ENCODE measurements around the gene FAM13C.

The FAM13C gene

DNA sequence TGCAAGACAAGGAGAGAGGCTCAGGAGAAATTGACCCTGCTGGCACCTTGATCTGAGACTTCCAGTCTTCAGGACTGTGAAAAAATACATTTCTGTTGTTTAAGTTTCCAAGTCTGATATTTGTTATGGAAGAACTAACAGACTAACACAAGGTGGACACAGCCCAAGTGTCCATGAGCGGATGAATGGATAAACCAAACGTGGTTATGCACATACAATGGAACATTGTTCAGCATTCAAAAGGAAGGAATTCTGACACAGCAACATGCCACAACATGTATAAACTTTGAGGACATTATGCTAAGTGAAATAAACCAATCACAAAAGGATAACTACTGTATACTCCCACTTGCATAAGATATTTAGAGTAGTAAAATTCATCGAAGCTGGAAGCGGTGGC lies 76.5 kb downstream of the FAM13C start:
- no peak overlapping the region for H3K4me3 ChIP-seq (ENCODE audit: low read length)
- no peak for DNase-seq (ENCODE audit: low read depth, low spot score)

DNA sequence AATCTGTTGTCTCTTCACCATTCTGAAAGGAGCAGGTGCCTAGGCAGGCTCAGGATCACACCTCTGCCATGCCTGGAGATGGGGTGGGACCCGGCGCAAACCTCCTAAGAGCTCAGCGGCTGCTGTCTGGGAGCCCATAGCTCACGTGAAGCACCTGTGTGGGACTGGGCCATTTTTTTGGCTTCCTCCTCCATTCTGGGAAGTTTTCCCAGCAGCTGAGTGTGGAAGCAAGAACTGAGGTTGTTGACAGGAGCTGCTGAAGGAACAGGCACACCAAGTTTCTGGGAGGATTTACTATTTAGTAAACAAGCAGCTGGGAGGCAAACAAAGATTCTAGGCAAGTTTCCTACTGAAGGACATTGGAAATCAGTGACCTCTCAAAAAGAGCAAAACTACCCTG lies 77.3 kb downstream of the FAM13C start:
- no peak for DNase-seq (ENCODE audit: low read depth, low spot score)
- H3K4me3 ChIP-seq (ENCODE audit: low read length): no peak overlapping the region

DNA sequence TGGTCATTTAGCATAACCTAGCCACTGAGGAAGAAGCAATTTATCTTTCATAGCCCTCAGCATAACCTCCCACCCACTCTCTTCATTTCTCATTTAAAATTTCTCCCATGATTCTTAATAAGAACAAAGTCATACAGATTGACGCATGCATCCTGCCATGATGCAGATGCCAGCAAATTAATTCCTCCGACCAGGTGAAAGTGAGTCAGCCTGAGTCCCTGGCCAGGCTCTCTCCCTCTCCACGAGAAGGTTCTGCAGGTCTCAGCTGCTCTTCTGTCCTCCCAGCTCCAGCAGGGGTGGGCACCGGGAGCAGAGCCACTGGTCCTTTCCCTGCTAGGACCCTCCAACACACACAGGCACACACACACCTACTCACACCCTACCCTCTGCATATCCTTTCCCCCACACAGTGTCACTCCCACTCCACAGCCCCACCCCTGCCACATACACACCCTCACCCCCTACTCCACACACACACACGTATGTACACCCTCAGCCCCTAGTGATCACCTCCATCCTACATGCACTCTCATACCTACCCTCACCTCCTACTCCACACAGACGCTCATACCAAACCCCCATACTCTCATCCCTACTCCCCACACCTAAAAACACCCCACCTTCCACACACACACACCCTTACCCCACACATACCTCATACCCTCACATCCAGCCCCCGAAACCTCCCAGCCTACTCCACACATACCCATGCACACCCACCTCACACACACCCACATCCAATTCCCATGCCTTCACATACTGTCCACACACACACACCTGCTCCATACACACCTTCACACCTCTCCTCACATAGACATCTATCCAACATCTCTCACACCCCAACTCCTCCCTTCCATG lies 78.0 kb downstream of the FAM13C start:
- no peak for DNase-seq (ENCODE audit: low read depth, low spot score)
- no peak overlapping the region for H3K4me3 ChIP-seq (ENCODE audit: low read length)

DNA sequence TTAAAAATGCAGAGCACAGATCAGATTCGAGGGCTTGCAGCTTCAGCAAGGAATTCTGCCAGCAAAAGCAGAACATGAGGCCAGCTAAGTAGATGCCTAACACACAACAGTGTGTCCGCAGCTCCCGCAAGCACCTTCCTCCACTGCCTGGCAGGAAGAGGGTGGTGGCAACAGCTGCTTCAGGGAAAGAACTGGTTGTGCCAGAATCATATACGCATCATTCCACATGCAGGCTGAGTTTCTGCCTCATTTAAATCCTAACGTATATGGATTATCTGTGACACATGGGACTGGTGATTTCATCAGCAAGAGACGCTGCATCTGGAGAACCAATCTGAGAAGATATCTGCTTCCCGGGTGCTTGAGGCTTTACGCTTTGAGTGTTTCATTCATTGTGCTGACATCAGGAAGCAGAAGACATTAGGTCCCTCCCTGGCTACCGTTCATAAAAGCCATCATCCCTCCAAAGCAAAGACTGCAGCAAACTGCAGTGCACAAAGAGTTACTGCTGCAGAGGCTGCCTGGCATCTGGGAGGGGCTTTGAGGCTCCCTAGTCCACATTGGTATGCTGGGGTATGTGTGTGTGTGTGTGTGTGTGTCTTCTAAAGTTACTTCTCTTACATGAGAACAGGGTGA lies 78.8 kb downstream of the FAM13C start:
- no peak for DNase-seq (ENCODE audit: low read depth, low spot score)
- H3K4me3 ChIP-seq (ENCODE audit: low read length): no peak overlapping the region

DNA sequence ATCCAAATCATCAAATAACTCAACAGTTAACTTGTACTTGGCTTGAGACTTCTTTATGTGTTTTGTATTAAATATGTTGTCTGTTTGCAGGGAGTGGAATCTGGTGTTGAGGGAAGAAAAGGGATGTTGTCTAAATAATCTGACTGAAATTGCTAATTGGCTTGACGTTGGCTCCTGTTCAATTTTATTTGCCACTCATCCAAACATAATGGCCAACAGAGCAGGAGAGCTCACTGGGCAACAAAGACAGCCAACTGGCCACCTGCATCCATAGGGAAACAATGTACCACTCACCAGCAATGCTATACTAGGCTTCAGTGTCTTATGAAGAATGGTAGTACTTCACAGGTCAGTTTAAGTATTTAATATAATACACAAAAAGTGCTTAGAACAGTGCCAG lies 80.5 kb downstream of the FAM13C start:
- H3K4me3 ChIP-seq (ENCODE audit: low read length): no peak overlapping the region
- no peak for DNase-seq (ENCODE audit: low read depth, low spot score)

DNA sequence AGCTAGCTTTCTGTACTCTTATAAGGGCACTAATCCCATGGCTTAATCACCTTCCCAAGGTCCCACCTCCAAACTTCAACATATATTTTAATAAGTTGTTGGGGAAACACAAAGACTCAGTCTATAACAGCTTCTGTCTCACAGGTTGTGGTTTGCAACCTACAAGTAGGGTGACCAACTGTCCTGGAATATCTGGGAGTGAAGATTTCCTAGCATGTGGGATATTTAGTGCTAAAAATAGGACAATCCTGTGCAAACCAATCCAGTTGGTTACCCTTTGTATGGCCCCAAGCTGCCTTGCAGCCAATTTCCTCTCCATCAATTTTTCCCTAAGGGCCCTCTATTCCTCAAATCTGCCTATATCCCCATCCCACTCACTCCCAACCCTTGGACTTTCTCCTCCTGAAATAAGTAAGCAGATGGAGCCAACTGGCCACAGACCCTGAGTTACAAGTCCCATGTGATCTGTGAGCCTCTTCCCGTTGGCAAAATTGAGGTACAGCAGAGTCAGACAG lies 82.3 kb downstream of the FAM13C start:
- H3K4me3 ChIP-seq (ENCODE audit: low read length): no peak overlapping the region
- DNase-seq (ENCODE audit: low read depth, low spot score): no peak

DNA sequence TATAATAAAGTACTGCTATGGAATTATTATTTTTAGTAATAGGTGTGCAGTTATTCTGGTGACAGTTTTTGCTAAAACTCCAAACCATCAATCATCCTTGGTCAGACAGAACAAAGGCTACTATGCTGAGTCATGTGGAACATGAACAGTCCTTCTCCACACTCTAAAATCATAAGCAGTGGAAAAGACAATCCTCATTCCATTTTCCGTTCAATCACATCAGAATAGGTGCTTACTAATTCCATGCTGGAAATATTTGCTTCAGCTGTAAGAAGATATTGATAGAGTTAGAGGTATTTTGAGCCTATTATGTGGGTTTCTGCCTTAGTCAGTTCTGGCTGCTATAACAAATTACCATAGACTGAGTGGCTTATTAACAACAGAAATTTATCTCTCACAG lies 82.9 kb downstream of the FAM13C start:
- DNase-seq (ENCODE audit: low read depth, low spot score): no peak
- no peak overlapping the region for H3K4me3 ChIP-seq (ENCODE audit: low read length)

DNA sequence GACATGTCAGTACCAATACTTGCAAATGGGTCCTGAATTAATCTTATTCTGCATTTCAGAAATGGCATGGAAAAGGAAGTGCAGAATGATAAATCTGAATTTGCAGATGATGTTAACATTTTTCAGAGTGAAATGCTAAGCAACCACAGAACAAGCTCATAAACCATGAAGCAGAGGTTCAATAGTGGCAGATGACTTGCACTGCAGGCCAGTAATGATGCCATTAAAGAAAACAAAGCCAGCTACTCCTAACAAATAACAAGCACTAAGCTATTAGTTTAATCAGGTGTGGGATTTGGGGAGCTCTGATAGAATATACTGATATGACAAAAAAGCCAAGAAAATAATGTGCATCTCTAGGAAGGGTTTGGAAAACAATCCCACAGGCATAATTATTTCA lies 85.4 kb downstream of the FAM13C start:
- DNase-seq (ENCODE audit: low read depth, low spot score): no peak

DNA sequence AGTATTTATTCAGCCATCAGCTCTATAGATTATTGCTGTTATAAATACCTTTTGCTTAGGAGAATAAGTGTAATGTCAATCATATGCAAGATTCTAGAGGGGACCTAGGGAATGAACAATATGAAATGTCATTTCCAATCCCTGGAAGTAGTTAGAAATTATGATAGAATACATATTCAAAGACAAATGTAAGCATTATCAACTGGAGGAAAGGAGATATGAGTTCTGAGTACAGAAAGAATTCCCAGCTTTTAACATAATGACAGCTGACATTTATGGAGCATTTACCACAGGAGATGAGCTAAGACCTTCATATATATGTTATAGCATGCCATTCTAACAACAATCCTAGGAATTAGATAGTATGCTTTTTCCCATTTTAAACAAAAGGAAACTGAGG lies 86.2 kb downstream of the FAM13C start:
- no peak for DNase-seq (ENCODE audit: low read depth, low spot score)
- H3K4me3 ChIP-seq (ENCODE audit: low read length): no peak overlapping the region

More for the DNA sequence above, 85.4 kb downstream of the FAM13C start:
- H3K4me3 ChIP-seq (ENCODE audit: low read length): no peak overlapping the region

DNA sequence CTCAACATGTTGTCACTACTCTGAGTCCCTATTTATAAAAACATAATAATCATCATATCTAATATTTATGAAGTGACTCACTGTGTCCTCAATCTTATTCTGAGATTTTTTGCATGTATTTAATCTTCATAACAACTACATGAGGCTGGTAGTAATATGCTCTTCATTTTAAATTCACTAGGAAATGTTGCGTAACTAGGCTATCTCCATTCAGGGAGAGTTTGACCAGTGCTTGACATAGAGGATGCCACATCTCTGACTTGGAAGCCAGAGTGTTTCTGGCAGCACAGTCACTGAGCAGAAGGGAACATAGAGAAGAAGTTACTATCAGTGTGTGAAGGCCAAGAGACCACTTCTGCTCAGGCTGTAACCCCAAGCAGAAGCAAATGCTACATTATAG lies 88.9 kb downstream of the FAM13C start:
- no peak for DNase-seq (ENCODE audit: low read depth, low spot score)
- no peak overlapping the region for H3K4me3 ChIP-seq (ENCODE audit: low read length)

DNA sequence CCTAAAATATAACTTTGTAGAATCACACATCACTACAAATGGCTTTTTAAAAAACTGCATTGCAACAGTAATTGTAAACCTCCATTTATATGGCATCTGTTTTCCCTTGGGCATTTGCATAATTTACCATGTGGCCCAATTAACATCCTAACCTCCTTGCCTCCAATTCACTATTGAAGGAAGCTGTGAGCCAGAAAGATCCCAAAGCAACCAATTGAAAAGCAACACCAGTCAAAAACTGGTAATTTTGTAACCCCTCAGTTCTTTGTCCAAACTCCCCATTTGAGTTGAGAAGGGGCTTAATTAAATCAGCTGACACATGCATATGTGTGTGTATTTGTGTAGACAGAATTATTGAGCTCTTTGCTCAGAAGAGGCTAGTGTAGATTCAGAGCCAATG lies 90.3 kb downstream of the FAM13C start:
- H3K4me3 ChIP-seq (ENCODE audit: low read length): no peak overlapping the region
- no peak for DNase-seq (ENCODE audit: low read depth, low spot score)

DNA sequence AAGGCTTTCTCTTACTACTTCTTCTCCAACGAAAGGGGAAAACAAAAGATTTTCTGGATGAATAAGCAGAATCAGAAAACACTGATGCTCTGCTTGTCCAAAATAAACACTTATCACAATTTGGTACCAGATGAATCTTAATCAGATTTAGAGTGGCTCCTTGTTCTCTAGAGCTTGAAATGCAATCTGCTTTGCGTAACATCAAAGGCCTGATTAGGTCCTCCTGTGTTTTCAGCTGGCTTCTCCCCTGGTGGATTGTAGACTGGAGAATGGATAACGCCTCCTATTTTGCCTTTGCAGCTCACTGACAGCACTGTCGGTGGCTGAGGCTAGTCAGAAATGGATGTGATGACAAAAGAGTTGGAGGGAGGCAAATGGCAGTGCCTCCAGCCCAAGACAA lies 91.2 kb downstream of the FAM13C start:
- H3K4me3 ChIP-seq (ENCODE audit: low read length): no peak overlapping the region
- DNase-seq (ENCODE audit: low read depth, low spot score): no peak

DNA sequence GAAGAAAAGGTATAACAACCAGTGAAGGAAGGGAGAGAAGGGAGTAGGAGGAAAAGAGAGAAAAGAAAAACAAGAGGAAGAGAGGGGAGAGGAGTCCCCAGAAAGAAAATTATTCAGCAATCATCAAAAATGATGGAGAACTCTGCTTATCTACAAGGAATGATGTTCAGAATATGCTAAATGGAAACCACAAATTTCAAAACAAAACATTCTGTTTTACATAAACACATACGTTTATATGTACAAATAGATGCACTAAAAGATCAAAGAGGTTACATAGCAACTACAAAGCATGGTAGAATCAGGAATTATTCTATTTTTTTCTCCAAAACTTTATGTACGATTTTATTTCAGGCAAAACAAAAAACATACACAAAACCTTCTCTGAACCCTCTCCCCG lies 91.9 kb downstream of the FAM13C start:
- DNase-seq (ENCODE audit: low read depth, low spot score): no peak

DNA sequence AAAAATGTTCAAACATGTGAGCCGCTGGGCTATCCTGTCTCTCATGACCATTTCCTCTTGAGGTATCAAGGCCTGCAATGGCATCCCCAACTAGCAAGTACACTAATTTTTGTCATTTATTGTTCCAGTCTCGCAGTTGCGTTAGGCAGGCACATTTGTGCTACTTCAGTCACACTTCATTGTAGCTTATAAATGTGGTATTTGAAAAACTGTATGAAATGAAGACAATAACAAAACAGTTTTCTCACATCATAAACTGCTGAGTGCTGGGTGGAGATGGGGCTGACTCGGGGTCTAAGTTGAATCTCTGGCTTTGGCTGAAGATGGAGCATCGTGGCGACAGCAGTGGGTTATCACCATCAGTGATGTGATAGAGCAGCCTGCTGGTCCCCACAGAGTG lies 92.7 kb downstream of the FAM13C start:
- DNase-seq (ENCODE audit: low read depth, low spot score): no peak
- no peak overlapping the region for H3K4me3 ChIP-seq (ENCODE audit: low read length)

More for the DNA sequence above, 91.9 kb downstream of the FAM13C start:
- H3K4me3 ChIP-seq (ENCODE audit: low read length): no peak overlapping the region

DNA sequence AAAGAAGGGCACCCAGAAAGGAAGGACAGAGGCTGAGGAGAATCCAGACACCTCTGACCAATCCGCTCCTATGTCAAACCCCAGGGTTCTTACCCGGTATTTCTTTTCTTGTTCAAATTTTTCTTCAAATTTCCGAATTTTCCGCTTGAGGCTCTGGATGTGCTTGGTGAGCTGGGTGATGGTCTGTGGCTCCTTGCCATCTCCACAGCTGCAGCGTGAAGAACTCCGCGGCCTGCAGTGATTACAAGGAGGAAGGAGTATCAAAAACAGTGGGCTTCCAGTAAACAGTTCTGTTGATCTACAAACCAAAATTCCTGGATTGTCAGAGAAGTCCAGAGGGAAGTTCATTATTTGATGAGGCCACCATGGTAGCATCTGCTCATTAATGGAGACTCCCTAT lies 93.9 kb downstream of the FAM13C start:
- H3K4me3 ChIP-seq (ENCODE audit: low read length): no peak overlapping the region
- no peak for DNase-seq (ENCODE audit: low read depth, low spot score)

DNA sequence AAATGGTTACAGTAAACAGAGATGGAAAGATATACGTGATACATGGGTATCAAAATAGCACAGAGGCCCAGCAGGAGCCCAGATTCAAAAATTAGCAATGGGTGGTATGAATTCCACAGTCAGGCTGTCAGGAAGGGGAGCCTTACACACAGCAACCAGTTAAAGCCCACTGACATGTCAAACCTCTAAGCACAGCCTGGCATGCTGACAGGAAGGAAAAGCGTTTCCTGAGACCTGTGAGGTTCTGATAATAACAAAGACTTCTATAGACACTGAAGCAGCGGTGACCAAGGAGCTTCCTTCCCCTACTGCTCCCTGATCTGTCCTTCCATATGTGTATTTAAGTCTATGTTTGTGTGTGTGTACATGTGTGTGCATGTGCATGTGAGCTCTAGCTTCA lies 96.0 kb downstream of the FAM13C start:
- DNase-seq (ENCODE audit: low read depth, low spot score): no peak
- H3K4me3 ChIP-seq (ENCODE audit: low read length): no peak overlapping the region

DNA sequence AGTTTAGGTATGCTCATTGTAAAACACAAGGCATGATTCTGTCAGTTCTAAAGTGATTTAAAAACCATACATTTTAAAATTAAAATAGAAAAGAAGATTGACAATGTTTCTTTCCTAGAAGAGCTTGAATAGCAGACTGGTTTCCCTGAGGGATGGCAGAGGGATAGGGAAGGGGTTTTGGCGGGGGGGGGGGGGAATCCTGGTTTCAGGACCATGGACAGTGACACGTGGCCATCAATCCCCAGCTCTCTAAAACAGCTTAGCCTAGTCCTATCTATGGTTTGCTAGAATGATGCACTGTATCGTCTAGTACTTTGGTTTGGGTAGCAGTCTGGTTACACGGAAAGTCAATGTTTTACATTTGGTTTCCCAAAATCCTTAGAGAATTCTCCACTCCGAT lies 97.2 kb downstream of the FAM13C start:
- no peak overlapping the region for H3K4me3 ChIP-seq (ENCODE audit: low read length)
- DNase-seq (ENCODE audit: low read depth, low spot score): no peak

DNA sequence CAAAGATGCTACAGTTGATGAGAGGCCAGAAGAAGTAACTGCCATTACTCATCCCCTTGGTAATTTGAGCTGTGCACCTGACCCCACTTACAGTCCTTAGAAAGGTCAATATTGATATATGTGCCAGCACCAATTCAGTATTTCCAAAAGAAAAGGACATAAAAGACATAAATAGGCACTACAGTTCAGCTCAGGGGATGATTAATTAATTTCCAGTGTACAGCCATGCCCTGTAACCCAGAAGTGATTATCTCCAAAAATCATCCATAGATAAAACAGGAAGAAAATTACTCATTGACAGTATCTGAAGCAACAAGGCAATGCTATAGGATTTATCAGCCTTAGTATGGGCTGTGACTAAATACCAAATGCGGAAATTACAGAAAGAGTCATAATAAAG lies 103.5 kb downstream of the FAM13C start:
- DNase-seq (ENCODE audit: low read depth, low spot score): no peak
- H3K4me3 ChIP-seq (ENCODE audit: low read length): no peak overlapping the region

DNA sequence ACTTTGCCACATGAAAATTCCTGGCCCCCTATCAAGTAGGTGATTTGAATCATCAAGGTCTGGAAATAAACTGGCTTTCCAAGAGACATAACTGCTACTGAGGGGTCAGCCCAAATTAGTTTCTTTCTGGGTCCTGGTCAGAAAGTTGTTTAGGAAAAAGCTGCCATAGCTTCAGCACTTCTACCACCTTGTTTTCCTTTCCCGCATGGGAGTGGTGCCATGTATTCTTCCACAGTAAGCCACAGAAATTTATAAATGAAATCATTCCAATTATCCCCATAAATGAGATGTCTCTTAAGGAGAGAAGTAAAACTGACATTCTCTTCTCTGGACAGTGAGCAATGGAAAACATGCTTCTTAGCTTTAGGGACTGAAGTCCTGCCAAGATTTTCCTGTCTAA lies 105.1 kb downstream of the FAM13C start:
- DNase-seq (ENCODE audit: low read depth, low spot score): no peak
- H3K4me3 ChIP-seq (ENCODE audit: low read length): no peak overlapping the region

DNA sequence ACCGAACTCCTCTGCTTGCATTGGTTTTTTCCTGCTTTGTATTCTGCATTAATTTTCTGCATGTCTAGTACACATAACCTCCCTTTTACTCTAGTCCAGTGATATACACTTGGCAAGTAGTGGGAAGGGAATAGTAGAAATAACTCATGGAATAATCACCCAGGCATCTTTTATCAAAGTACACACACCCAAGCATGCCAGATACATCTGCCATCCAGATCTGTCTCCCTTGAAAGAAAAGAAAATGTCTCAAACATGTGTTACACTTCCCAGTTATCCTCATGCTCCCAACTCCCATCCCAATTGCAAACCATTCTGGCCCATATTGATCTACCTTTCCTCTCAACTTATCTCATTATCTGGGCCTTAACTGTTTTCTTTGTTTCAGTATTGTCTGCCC lies 106.9 kb downstream of the FAM13C start:
- no peak overlapping the region for H3K4me3 ChIP-seq (ENCODE audit: low read length)
- no peak for DNase-seq (ENCODE audit: low read depth, low spot score)

DNA sequence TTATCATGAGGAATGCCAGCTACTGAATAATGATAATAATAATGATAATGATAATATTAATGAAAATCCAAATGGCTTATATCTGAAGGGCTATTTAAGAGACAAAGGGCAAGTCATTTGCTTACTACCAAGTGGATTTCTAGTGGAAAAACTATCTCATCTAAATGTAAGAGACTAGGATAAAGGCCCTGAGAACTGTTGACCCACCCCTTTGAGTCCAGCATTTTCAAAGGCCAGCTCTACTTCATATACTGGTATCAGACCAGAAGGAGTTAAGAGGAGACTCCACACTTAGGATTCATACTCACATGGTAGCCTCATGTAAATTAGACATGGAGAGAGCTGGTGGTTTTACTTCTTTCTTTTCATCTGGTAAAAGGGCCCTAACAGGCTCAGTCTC lies 109.9 kb downstream of the FAM13C start:
- no peak overlapping the region for H3K4me3 ChIP-seq (ENCODE audit: low read length)
- no peak for DNase-seq (ENCODE audit: low read depth, low spot score)

All from Jurkat, Clone E6-1 (cell line).